Liver (tissue), 9 donors: ENCODE measurements around the gene WNT11. TPM values are rescaled to one million over a fixed set of nuclear protein-coding genes. Genes with fewer than 3 reads are reported as not detected.

ENCODE experiments used
- DNase-seq: peaks from one replicate; pipeline ENCODE4 v3.0.0-alpha.2; 2017; ENCODE audit warnings: low spot score
- H3K27ac ChIP-seq, 2 donors: one replicate each; pipeline ENCODE4 v1.7.0; 2013; ENCODE audit warnings: inconsistent platforms in 2 of 2, low read length in 2 of 2, control low read depth in 1 of 2, low read depth in 1 of 2, mild to moderate bottlenecking in 1 of 2
- H3K27me3 ChIP-seq, 4 donors: one replicate each; pipeline versions ENCODE4 v1.6.1 to v1.7.0; 2013; ENCODE audit warnings: low read length in 3 of 4, inconsistent platforms in 1 of 4, mild to moderate bottlenecking in 1 of 4, moderate library complexity in 1 of 4; ENCODE audit not compliant: control insufficient read depth in 4 of 4, insufficient read depth in 4 of 4
- H3K36me3 ChIP-seq, 4 donors: one replicate each; pipeline versions ENCODE4 v1.6.1 to v1.7.0; 2013; ENCODE audit warnings: low read length in 3 of 4, mild to moderate bottlenecking in 3 of 4, low read depth in 1 of 4, moderate library complexity in 1 of 4; ENCODE audit not compliant: control insufficient read depth in 4 of 4, insufficient read depth in 3 of 4
- H3K4me1 ChIP-seq, 4 donors: one replicate each; pipeline versions ENCODE4 v1.6.1 to v1.7.0; 2013; ENCODE audit warnings: low read length in 3 of 4, mild to moderate bottlenecking in 3 of 4, moderate library complexity in 1 of 4; ENCODE audit not compliant: control insufficient read depth in 4 of 4, insufficient read depth in 4 of 4
- H3K4me3 ChIP-seq, 3 donors: one replicate each; pipeline versions ENCODE4 v1.6.1 to v1.7.0; 2013; ENCODE audit warnings: low read length in 3 of 3, control low read depth in 1 of 3, low read depth in 1 of 3, mild to moderate bottlenecking in 1 of 3
- H3K9ac ChIP-seq, 2 donors: one replicate each; pipeline ENCODE4 v1.7.0; 2013; ENCODE audit warnings: low read length in 2 of 2, mild to moderate bottlenecking in 2 of 2, moderate library complexity in 2 of 2, control low read depth in 1 of 2, low read depth in 1 of 2
- H3K9me3 ChIP-seq, 4 donors: one replicate each; pipeline versions ENCODE4 v1.6.1 to v1.7.0; 2013; ENCODE audit warnings: low read length in 3 of 4; ENCODE audit not compliant: control insufficient read depth in 4 of 4
- CTCF ChIP-seq: fragments of 150-350 bp; IDR thresholded peaks from 2 replicates; pipeline ENCODE4 v1.5.1; 2017; ENCODE audit warnings: improper control_type of control experiment, low read depth, low read length; ENCODE audit not compliant: missing input control
- EGR1 ChIP-seq, 2 donors: IDR thresholded peaks; 2 replicates each; pipeline ENCODE4 v1.6.1; 2016 to 2018; ENCODE audit warnings: antibody characterized with exemption in 2 of 2, low read depth in 2 of 2
- FOXA1 ChIP-seq: IDR thresholded peaks from 2 replicates; pipeline ENCODE4 v1.6.1; 2016; ENCODE audit warnings: antibody characterized with exemption
- GABPA ChIP-seq, 2 donors: IDR thresholded peaks in 1 of 2; conservative IDR thresholded peaks in 1 of 2; 2 replicates each; pipeline ENCODE4 v1.6.1; 2016; ENCODE audit warnings: antibody characterized with exemption in 2 of 2, mild to moderate bottlenecking in 1 of 2, moderate library complexity in 1 of 2
- HNF4A ChIP-seq, 2 donors: conservative IDR thresholded peaks; 2 replicates each; pipeline ENCODE4 v1.6.1; 2016; ENCODE audit warnings: antibody characterized with exemption in 2 of 2, mild to moderate bottlenecking in 2 of 2
- HNF4G ChIP-seq: IDR thresholded peaks from 2 replicates; pipeline ENCODE4 v1.6.1; 2016; ENCODE audit warnings: antibody characterized with exemption
- NR2F2 ChIP-seq: IDR thresholded peaks from 2 replicates; pipeline ENCODE4 v1.6.1; 2016; ENCODE audit warnings: antibody characterized with exemption
- RAD21 ChIP-seq, 2 donors: IDR thresholded peaks; 2 replicates each; pipeline ENCODE4 v1.6.1; 2016; ENCODE audit warnings: antibody characterized with exemption in 2 of 2, mild to moderate bottlenecking in 2 of 2
- RXRA ChIP-seq, 2 donors: IDR thresholded peaks; 2 replicates each; pipeline ENCODE4 v1.6.1; 2017 to 2018; ENCODE audit warnings: antibody characterized with exemption in 2 of 2, mild to moderate bottlenecking in 1 of 2
- TAF1 ChIP-seq: conservative IDR thresholded peaks from 2 replicates; pipeline ENCODE4 v1.6.1; 2016; ENCODE audit warnings: antibody characterized with exemption, mild to moderate bottlenecking
- YY1 ChIP-seq: IDR thresholded peaks from 2 replicates; pipeline ENCODE4 v1.6.1; 2016; ENCODE audit warnings: antibody characterized with exemption, mild to moderate bottlenecking
- WGBS: extraction: QIAGEN DNeasy Blood & Tissue Kit; methylation state at CpG from one replicate; pipeline ENCODE4 v1.1.7; 2013; 5-methylcytosine and 5-hydroxymethylcytosine counted together
- polyA plus RNA-seq, 2 donors: library from polyadenylated mRNA; stranded (reverse) in 1 of 2; unstranded in 1 of 2; fragments of 200-250 nt in 1 of 2; fragments of >200 nt in 1 of 2; fragmentation: Nextera tagmentation in 1 of 2; extraction: Ambion mirVana in 1 of 2; gene quantifications; one replicate each; pipeline versions ENCODE4 v1.2.1 to v1.2.3, GENCODE V29; 2013 to 2015
- total RNA-seq, 2 donors: library from RNA; depleted of rRNA; stranded (reverse); fragments of >200 nt; gene quantifications; one replicate each; pipeline ENCODE4 v1.2.3, GENCODE V29; 2014
- TF ChIP-seq, protein P1 (sequence below): IDR thresholded peaks from 2 replicates; pipeline ENCODE4 v1.6.1; 2016; ENCODE audit warnings: antibody characterized with exemption
- TF ChIP-seq, protein P2 (sequence below): IDR thresholded peaks from 2 replicates; pipeline ENCODE4 v1.6.1; 2016; ENCODE audit warnings: antibody characterized with exemption, mild to moderate bottlenecking
- TF ChIP-seq, protein P3 (sequence below): IDR thresholded peaks from 2 replicates; pipeline ENCODE4 v1.6.1; 2016; ENCODE audit warnings: antibody characterized with exemption
- TF ChIP-seq, protein P4 (sequence below): IDR thresholded peaks from 2 replicates; pipeline ENCODE4 v1.6.1; 2016; ENCODE audit warnings: antibody characterized with exemption
- donor health status: healthy.
- donor health status: healthy.
- donor health status: healthy.
- donor health status: healthy.
- donor health status: healthy.

The WNT11 gene
- total and polyA plus RNA-seq, 4 donors, result 1.1 to 4.8 (median 2.5) TPM

DNA sequence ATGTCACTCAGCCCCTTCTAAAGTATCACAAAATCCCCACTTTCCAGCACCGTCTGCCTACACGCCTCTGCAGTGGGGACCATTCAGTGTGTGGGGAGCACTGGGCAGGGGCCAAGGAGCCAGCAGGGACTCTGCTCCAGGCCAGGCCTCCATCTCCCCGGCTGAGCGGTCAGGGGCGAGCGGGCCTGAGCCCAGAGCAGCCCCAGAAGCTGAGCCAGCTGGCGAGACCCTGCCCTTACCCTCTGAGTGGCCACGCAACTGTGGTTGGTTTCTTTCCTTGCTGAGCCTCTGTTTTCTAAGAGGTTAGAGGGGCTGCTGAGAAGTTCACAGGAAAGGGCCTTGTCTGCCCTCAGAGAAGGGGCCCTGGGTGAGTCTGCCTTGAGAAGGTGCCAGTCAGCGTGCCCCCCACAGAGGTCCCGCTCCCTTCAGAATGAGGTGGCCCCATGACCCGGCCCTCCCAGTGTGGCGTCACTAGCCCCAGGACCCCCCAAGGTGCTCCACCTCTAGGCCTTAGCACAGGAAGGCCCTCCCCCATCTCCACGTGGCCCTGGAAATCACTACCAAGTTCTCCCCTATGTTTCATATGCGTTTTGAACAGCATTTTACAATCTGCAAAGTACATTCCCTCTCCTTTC lies 46.9 kb downstream of the WNT11 start:
- DNase-seq, result no peak

More for the DNA sequence above, 46.9 kb downstream of the WNT11 start:
- Histone ChIP-seq H3K4me3 (no peak overlapping the region), H3K4me1 (no peaks in the 10 kb centered on the region), H3K27ac (no peak overlapping the region), H3K9me3 (no peaks in the 10 kb centered on the region), H3K36me3 (no peaks in the 10 kb centered on the region), H3K9ac (no peak overlapping the region), H3K27me3 (no peaks in the 10 kb centered on the region)
- TF ChIP-seq, protein P1, sequence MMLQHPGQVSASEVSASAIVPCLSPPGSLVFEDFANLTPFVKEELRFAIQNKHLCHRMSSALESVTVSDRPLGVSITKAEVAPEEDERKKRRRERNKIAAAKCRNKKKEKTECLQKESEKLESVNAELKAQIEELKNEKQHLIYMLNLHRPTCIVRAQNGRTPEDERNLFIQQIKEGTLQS, result no peak
- TF ChIP-seq YY1, result no peak
- TF ChIP-seq, protein P2, sequence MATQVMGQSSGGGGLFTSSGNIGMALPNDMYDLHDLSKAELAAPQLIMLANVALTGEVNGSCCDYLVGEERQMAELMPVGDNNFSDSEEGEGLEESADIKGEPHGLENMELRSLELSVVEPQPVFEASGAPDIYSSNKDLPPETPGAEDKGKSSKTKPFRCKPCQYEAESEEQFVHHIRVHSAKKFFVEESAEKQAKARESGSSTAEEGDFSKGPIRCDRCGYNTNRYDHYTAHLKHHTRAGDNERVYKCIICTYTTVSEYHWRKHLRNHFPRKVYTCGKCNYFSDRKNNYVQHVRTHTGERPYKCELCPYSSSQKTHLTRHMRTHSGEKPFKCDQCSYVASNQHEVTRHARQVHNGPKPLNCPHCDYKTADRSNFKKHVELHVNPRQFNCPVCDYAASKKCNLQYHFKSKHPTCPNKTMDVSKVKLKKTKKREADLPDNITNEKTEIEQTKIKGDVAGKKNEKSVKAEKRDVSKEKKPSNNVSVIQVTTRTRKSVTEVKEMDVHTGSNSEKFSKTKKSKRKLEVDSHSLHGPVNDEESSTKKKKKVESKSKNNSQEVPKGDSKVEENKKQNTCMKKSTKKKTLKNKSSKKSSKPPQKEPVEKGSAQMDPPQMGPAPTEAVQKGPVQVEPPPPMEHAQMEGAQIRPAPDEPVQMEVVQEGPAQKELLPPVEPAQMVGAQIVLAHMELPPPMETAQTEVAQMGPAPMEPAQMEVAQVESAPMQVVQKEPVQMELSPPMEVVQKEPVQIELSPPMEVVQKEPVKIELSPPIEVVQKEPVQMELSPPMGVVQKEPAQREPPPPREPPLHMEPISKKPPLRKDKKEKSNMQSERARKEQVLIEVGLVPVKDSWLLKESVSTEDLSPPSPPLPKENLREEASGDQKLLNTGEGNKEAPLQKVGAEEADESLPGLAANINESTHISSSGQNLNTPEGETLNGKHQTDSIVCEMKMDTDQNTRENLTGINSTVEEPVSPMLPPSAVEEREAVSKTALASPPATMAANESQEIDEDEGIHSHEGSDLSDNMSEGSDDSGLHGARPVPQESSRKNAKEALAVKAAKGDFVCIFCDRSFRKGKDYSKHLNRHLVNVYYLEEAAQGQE, result no peak
- TF ChIP-seq RAD21 (IDR thresholded peaks at IDR 0.05), result no peak
- TF ChIP-seq HNF4G, result no peak
- TF ChIP-seq, protein P3, sequence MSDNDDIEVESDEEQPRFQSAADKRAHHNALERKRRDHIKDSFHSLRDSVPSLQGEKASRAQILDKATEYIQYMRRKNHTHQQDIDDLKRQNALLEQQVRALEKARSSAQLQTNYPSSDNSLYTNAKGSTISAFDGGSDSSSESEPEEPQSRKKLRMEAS, result no peak
- no peak for TF ChIP-seq CTCF
- no peak for TF ChIP-seq EGR1 (IDR thresholded peaks at IDR 0.05; ENCODE audit: low read depth in 2 of 2)
- TF ChIP-seq HNF4A (conservative IDR thresholded peaks at IDR 0.05), result no peak
- no peak for TF ChIP-seq FOXA1
- TF ChIP-seq, protein P4, sequence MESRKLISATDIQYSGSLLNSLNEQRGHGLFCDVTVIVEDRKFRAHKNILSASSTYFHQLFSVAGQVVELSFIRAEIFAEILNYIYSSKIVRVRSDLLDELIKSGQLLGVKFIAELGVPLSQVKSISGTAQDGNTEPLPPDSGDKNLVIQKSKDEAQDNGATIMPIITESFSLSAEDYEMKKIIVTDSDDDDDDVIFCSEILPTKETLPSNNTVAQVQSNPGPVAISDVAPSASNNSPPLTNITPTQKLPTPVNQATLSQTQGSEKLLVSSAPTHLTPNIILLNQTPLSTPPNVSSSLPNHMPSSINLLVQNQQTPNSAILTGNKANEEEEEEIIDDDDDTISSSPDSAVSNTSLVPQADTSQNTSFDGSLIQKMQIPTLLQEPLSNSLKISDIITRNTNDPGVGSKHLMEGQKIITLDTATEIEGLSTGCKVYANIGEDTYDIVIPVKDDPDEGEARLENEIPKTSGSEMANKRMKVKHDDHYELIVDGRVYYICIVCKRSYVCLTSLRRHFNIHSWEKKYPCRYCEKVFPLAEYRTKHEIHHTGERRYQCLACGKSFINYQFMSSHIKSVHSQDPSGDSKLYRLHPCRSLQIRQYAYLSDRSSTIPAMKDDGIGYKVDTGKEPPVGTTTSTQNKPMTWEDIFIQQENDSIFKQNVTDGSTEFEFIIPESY, result no peak
- no peak for TF ChIP-seq RXRA (IDR thresholded peaks at IDR 0.05)
- no peak for TF ChIP-seq TAF1
- TF ChIP-seq GABPA (IDR thresholded peaks at IDR 0.05 in 1 of 2, conservative IDR thresholded peaks at IDR 0.05 in 1 of 2), result no peak
- no peak for TF ChIP-seq NR2F2
- 86% methylated on average over 14 of the region's 14 CpGs for WGBS
